ENCODE measurements around the gene GPR152. TPM values are rescaled to one million over a fixed set of nuclear protein-coding genes. Genes with fewer than 3 reads are reported as not detected.

GPR152 gene
- total RNA-seq, 4 donors from 2014 or later = not detected

- DNase-seq (ENCODE audit: low spot score) (no peak), ATAC-seq (ENCODE audit: low FRiP score) (no peak)
- no peak for TF ChIP-seq CTCF (IDR thresholded peaks at IDR 0.05)
These were observed 16.6 kb downstream of the GPR152 start for GRCh38 chr11:67435727-67436458.

- no peak for TF ChIP-seq CTCF (IDR thresholded peaks at IDR 0.05)
- no peak for ATAC-seq (ENCODE audit: low FRiP score)
- DNase-seq (ENCODE audit: low spot score) = no peak
These were observed 17.4 kb downstream of the GPR152 start for GRCh38 chr11:67435031-67435726.

GRCh38 chr11:67434395-67434881, 18.1 kb downstream of the GPR152 start:
- DNase-seq (ENCODE audit: low spot score) = no peak
- TF ChIP-seq CTCF (IDR thresholded peaks at IDR 0.05) = no peak
- no peak for ATAC-seq (ENCODE audit: low FRiP score)

GRCh38 chr11:67433536-67434394, 18.8 kb downstream of the GPR152 start:
- TF ChIP-seq CTCF (IDR thresholded peaks at IDR 0.05) = no peak
- no peak for ATAC-seq (ENCODE audit: low FRiP score)
- DNase-seq (ENCODE audit: low spot score) = no peak

GRCh38 chr11:67432655-67433349, 19.7 kb downstream of the GPR152 start:
- ATAC-seq (ENCODE audit: low FRiP score) = no peak
- TF ChIP-seq CTCF (IDR thresholded peaks at IDR 0.05) = no peak

More at GRCh38 chr11:67432655-67433349, 19.7 kb downstream of the GPR152 start:
- DNase-seq (ENCODE audit: low spot score) = no peak

Data from omental fat pad (tissue), 4 donors.